ENCODE measurements around the gene CRYGN.

CRYGN gene

DNA sequence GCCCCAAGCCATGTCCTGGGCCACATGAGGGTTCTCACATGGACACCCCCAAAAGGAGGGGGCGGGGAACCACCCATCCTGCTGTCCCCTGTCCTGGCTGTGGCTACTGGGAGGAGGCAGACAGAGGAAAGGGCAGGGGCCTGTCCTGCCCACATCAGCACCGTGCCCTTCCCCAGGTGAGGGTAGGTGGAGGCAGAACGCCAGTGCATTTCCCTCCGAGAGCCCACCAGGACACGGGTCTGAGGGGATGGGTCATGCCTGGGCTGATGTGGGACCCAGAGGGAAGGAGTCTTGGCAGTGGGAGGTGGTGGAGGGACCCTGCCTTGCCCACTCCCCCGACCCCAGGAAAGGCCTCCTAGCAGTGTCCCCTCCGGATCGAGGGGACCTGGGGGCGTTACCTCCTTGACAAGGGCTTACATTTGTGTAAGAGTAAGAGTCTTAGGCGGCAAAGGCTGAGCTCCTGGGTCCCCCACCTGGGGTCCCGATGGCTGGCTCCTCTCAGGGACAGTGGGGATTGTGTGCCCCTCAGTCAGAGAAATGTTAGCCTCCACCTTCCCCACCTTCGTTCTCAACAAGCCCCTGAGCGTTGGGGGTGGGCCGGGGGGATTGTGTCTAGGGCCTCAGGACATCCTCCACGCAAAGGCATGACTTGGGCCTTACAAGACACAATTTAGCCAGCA lies 6.1 kb downstream of the CRYGN start:
- TF ChIP-seq SIN3A (IDR thresholded peaks at IDR 0.05; ENCODE audit: borderline replicate concordance, insufficient read depth, low read length) (no peak), TAF1 (IDR thresholded peaks at IDR 0.05; ENCODE audit: borderline replicate concordance, insufficient read depth, low read length) (no peak), POLR2AphosphoS5 (IDR thresholded peaks at IDR 0.05; ENCODE audit: low read depth, low read length) (no peak), FOXP2 (optimal IDR thresholded peaks at IDR 0.05; ENCODE audit: borderline replicate concordance, extremely low read depth, extremely low read length, insufficient read depth) (no peak)
- TF ChIP-seq, protein P1, sequence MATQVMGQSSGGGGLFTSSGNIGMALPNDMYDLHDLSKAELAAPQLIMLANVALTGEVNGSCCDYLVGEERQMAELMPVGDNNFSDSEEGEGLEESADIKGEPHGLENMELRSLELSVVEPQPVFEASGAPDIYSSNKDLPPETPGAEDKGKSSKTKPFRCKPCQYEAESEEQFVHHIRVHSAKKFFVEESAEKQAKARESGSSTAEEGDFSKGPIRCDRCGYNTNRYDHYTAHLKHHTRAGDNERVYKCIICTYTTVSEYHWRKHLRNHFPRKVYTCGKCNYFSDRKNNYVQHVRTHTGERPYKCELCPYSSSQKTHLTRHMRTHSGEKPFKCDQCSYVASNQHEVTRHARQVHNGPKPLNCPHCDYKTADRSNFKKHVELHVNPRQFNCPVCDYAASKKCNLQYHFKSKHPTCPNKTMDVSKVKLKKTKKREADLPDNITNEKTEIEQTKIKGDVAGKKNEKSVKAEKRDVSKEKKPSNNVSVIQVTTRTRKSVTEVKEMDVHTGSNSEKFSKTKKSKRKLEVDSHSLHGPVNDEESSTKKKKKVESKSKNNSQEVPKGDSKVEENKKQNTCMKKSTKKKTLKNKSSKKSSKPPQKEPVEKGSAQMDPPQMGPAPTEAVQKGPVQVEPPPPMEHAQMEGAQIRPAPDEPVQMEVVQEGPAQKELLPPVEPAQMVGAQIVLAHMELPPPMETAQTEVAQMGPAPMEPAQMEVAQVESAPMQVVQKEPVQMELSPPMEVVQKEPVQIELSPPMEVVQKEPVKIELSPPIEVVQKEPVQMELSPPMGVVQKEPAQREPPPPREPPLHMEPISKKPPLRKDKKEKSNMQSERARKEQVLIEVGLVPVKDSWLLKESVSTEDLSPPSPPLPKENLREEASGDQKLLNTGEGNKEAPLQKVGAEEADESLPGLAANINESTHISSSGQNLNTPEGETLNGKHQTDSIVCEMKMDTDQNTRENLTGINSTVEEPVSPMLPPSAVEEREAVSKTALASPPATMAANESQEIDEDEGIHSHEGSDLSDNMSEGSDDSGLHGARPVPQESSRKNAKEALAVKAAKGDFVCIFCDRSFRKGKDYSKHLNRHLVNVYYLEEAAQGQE (IDR thresholded peaks at IDR 0.05; ENCODE audit: insufficient read depth in 1 of 2, low read depth in 2 of 2, low read length in 2 of 2), result no peak

DNA sequence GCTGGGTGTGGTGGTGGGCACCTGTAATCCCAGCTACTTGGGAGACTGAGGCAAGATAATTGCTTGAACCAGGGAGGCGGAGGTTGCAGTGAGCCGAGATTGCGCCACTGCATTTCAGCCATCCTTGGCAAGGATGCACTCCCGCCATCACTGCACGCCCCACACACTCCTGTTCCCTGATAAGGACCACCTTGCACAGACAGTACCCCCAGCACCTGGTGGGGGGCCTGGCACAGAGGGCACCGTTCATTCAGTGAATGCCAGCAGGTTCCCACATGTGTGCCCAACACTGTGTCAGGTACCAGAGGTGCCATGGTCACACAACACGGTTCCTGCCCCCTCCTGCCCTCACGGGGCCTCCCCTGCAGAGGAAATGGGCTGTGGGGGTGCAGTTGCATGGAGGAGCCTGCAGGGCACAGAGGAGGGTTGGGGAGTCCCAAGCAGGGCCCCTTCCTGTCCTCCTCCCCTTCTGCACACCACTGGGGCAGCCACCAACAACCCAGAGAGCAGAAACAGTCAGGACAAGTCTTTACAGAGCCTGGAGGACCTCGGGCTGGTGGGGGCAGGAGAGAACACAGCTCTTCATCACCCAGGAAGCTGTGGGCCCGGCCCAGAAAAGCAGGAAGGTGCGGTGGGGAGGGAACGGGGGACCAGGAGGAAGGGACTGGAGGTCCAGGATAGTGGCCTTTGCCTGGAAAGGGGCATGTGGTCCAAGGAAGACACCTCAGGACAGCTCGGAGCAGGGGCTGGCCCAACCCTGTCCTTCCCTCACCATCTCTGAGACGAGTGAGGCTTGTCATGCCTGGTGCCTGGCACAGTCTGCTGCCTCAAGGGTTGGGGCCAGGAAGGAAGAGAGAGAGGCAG lies 7.1 kb downstream of the CRYGN start:
- no peak for TF ChIP-seq POLR2AphosphoS5 (IDR thresholded peaks at IDR 0.05; ENCODE audit: low read depth, low read length)
- no peak for TF ChIP-seq TAF1 (IDR thresholded peaks at IDR 0.05; ENCODE audit: borderline replicate concordance, insufficient read depth, low read length)
- no peak for TF ChIP-seq SIN3A (IDR thresholded peaks at IDR 0.05; ENCODE audit: borderline replicate concordance, insufficient read depth, low read length)
- TF ChIP-seq, protein P1 (IDR thresholded peaks at IDR 0.05; ENCODE audit: insufficient read depth in 1 of 2, low read depth in 2 of 2, low read length in 2 of 2), result no peak

DNA sequence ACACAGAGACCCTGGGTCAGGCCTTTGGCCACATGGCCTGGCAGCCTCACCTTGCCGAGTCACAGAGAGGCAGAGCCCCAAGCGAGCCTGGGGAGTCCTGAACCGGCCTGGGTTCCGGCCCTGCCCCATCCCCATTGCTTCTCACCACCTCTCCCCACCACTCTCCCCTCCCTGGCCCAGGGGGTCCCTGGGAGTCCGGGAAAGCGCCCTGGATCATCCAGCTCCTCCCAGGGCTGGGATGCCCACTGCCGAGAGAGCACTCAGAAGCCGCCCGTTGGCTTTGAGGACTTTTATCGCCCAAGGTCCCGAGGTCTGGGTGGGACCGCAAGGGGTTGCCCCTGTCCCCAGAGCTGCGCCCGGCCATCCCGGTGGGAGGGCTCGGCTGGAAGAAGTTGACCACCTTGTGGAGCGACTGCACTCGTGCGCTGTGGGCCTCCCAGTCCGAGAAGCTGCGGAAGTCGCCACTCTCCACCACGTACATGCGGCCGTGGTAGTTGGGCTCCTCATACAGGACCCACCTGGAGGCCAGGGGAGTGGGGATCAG lies 8.1 kb downstream of the CRYGN start:
- no peak for TF ChIP-seq FOXP2 (optimal IDR thresholded peaks at IDR 0.05; ENCODE audit: borderline replicate concordance, extremely low read depth, extremely low read length, insufficient read depth)
- no peak for TF ChIP-seq POLR2AphosphoS5 (IDR thresholded peaks at IDR 0.05; ENCODE audit: low read depth, low read length)
- TF ChIP-seq SIN3A (IDR thresholded peaks at IDR 0.05; ENCODE audit: borderline replicate concordance, insufficient read depth, low read length), result no peak
- no peak for TF ChIP-seq TAF1 (IDR thresholded peaks at IDR 0.05; ENCODE audit: borderline replicate concordance, insufficient read depth, low read length)
- TF ChIP-seq, protein P1 (IDR thresholded peaks at IDR 0.05; ENCODE audit: insufficient read depth in 1 of 2, low read depth in 2 of 2, low read length in 2 of 2), result no peak

DNA sequence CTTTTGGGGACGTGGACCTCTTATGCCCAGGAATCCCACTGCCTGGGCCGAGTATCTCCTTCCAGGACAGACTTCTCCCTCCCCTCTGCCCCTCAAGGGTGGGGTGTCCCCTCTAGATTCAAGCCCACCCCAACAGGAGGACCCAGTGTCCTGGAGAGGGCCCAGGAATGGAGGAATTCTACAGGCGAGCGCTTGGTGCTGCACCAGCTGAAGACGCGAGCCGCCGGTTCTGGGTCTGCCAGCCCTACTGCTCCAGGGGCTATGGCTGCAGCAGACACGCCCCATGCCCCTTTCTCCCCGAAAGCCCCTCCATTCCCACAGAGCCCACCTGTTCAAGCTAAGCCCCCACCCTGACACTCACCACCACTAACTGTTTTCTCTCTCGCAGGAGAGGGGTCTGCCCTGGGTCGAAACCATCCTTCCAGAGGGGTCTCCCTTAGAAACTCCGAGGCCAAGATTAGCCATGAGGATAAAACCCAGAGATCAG lies 8.6 kb downstream of the CRYGN start:
- no peak for TF ChIP-seq FOXP2 (optimal IDR thresholded peaks at IDR 0.05; ENCODE audit: borderline replicate concordance, extremely low read depth, extremely low read length, insufficient read depth)
- TF ChIP-seq, protein P1 (IDR thresholded peaks at IDR 0.05; ENCODE audit: insufficient read depth in 1 of 2, low read depth in 2 of 2, low read length in 2 of 2), result no peak
- TF ChIP-seq POLR2AphosphoS5 (IDR thresholded peaks at IDR 0.05; ENCODE audit: low read depth, low read length), result no peak
- TF ChIP-seq TAF1 (IDR thresholded peaks at IDR 0.05; ENCODE audit: borderline replicate concordance, insufficient read depth, low read length), result no peak
- TF ChIP-seq SIN3A (IDR thresholded peaks at IDR 0.05; ENCODE audit: borderline replicate concordance, insufficient read depth, low read length), result no peak
